Muscle of back (tissue), 11 donors: ENCODE measurements around the gene TUSC2. TPM values are rescaled to one million over a fixed set of nuclear protein-coding genes. Genes with fewer than 3 reads are reported as not detected.
A peak's percentile ranks its signal among the peaks of the same experiment; 100 is the strongest.
"Not testable (repeated sequence)": the region's sequence is repeated elsewhere in the genome, so short reads cannot be mapped to it uniquely, and the experiment has no call there.

Experiments
- DNase-seq, 3 donors: peaks; one replicate each; pipeline versions ENCODE4 v3.0.0 to v3.0.0-alpha.2; 2013
- polyA plus RNA-seq, 10 donors: library from polyadenylated mRNA; unstranded; fragments of 120-200 nt; gene quantifications; one replicate each; pipeline ENCODE4 v1.2.1, GENCODE V29; 2013; ENCODE audit not compliant: insufficient read length in 10 of 10

Gene TUSC2
- polyA plus RNA-seq, 10 donors: 14.3 to 20.2 (median 15.9) TPM

- DNase-seq: no peak
Observed at GRCh38 chr3:50296721-50297383, 31.2 kb downstream of the TUSC2 start.

GRCh38 chr3:50295553-50296431 lies 32.2 kb downstream of the TUSC2 start:
- DNase-seq: no peak

- no peak for DNase-seq
Observed at GRCh38 chr3:50294492-50295403, 33.3 kb downstream of the TUSC2 start.

GRCh38 chr3:50294089-50294488 lies 33.9 kb downstream of the TUSC2 start:
- DNase-seq: no peak

GRCh38 chr3:50293079-50293801 lies 34.8 kb downstream of the TUSC2 start:
- DNase-seq: no peak

- DNase-seq: peak; percentile 97 to 99 (median 98)
Observed at GRCh38 chr3:50292159-50293078, 35.6 kb downstream of the TUSC2 start, which contains the start of gene IFRD2. IFRD2 (minus strand) TSS chr3:50292429; CDS start chr3:50292274, 155 bp downstream.

- no peak for DNase-seq
Observed at GRCh38 chr3:50290161-50290641, 37.8 kb downstream of the TUSC2 start.

GRCh38 chr3:50289130-50289529 lies 38.9 kb downstream of the TUSC2 start:
- DNase-seq: no peak

GRCh38 chr3:50288387-50289007 lies 39.5 kb downstream of the TUSC2 start:
- DNase-seq: no peak

GRCh38 chr3:50287262-50287661 lies 40.8 kb downstream of the TUSC2 start:
- DNase-seq: no peak

- no peak for DNase-seq
Observed at GRCh38 chr3:50286322-50287227, 41.4 kb downstream of the TUSC2 start.

GRCh38 chr3:50284121-50284520 lies 43.9 kb downstream of the TUSC2 start:
- not testable (repeated sequence) for DNase-seq

- no peak for DNase-seq
Observed at GRCh38 chr3:50279255-50280016, 48.6 kb downstream of the TUSC2 start.

GRCh38 chr3:50278880-50279224 lies 49.2 kb downstream of the TUSC2 start, which contains the start of gene LSMEM2:
LSMEM2 (plus strand) TSS chr3:50279087; CDS start chr3:50279114, 27 bp downstream.
- peak in 1 of 3 donors; percentile 44 for DNase-seq

- DNase-seq: no peak
Observed at GRCh38 chr3:50278123-50278879, 49.7 kb downstream of the TUSC2 start.

- DNase-seq: no peak
Observed at GRCh38 chr3:50276762-50277101, 51.3 kb downstream of the TUSC2 start.
